ENCODE measurements around the gene CRYBG1.

The CRYBG1 gene

GRCh38 chr6:106421496-106421895, 61.0 kb downstream of the CRYBG1 start:
- no peak for DNase-seq (ENCODE audit: low read depth)

GRCh38 chr6:106422534-106422933, 62.0 kb downstream of the CRYBG1 start:
- DNase-seq (ENCODE audit: low read depth) = no peak

- DNase-seq (ENCODE audit: low read depth) = no peak
These were observed 64.9 kb downstream of the CRYBG1 start for GRCh38 chr6:106425382-106425781.

- DNase-seq (ENCODE audit: low read depth) = no peak
These were observed 65.9 kb downstream of the CRYBG1 start for GRCh38 chr6:106426250-106426970.

- no peak for DNase-seq (ENCODE audit: low read depth)
These were observed 69.9 kb downstream of the CRYBG1 start for GRCh38 chr6:106430466-106430865.

GRCh38 chr6:106431405-106431804, 70.9 kb downstream of the CRYBG1 start:
- DNase-seq (ENCODE audit: low read depth) = no peak

- DNase-seq (ENCODE audit: low read depth) = no peak
These were observed 71.5 kb downstream of the CRYBG1 start for GRCh38 chr6:106431972-106432371.

GRCh38 chr6:106434530-106434929, 74.0 kb downstream of the CRYBG1 start:
- DNase-seq (ENCODE audit: low read depth) = no peak

- no peak for DNase-seq (ENCODE audit: low read depth)
These were observed 78.9 kb downstream of the CRYBG1 start for GRCh38 chr6:106439459-106439858.

- DNase-seq (ENCODE audit: low read depth) = no peak
These were observed 80.0 kb downstream of the CRYBG1 start for GRCh38 chr6:106440546-106440945.

- no peak for DNase-seq (ENCODE audit: low read depth)
These were observed 81.9 kb downstream of the CRYBG1 start for GRCh38 chr6:106442395-106442794.

- DNase-seq (ENCODE audit: low read depth) = no peak
These were observed 84.4 kb downstream of the CRYBG1 start for GRCh38 chr6:106444777-106445507.

GRCh38 chr6:106445508-106445878, 85.0 kb downstream of the CRYBG1 start:
- no peak for DNase-seq (ENCODE audit: low read depth)

GRCh38 chr6:106446287-106446885, 85.9 kb downstream of the CRYBG1 start:
- DNase-seq (ENCODE audit: low read depth) = no peak

- no peak for DNase-seq (ENCODE audit: low read depth)
These were observed 86.5 kb downstream of the CRYBG1 start for GRCh38 chr6:106446983-106447382.

GRCh38 chr6:106448000-106448426, 87.5 kb downstream of the CRYBG1 start:
- DNase-seq (ENCODE audit: low read depth) = no peak

- DNase-seq (ENCODE audit: low read depth) = no peak
These were observed 90.1 kb downstream of the CRYBG1 start for GRCh38 chr6:106450653-106451052.

- DNase-seq (ENCODE audit: low read depth) = no peak
These were observed 90.9 kb downstream of the CRYBG1 start for GRCh38 chr6:106451439-106451838.

GRCh38 chr6:106452628-106453027, 92.1 kb downstream of the CRYBG1 start:
- no peak for DNase-seq (ENCODE audit: low read depth)

GRCh38 chr6:106453756-106454367, 93.3 kb downstream of the CRYBG1 start:
- no peak for DNase-seq (ENCODE audit: low read depth)

- no peak for DNase-seq (ENCODE audit: low read depth)
These were observed 96.2 kb downstream of the CRYBG1 start for GRCh38 chr6:106456756-106457155.

GRCh38 chr6:106458021-106458986, 97.8 kb downstream of the CRYBG1 start:
- DNase-seq (ENCODE audit: low read depth) = no peak
